ENCODE data around the gene MTR.
A peak's percentile ranks its signal among the peaks of the same experiment; 100 is the strongest.

Gene MTR

DNA sequence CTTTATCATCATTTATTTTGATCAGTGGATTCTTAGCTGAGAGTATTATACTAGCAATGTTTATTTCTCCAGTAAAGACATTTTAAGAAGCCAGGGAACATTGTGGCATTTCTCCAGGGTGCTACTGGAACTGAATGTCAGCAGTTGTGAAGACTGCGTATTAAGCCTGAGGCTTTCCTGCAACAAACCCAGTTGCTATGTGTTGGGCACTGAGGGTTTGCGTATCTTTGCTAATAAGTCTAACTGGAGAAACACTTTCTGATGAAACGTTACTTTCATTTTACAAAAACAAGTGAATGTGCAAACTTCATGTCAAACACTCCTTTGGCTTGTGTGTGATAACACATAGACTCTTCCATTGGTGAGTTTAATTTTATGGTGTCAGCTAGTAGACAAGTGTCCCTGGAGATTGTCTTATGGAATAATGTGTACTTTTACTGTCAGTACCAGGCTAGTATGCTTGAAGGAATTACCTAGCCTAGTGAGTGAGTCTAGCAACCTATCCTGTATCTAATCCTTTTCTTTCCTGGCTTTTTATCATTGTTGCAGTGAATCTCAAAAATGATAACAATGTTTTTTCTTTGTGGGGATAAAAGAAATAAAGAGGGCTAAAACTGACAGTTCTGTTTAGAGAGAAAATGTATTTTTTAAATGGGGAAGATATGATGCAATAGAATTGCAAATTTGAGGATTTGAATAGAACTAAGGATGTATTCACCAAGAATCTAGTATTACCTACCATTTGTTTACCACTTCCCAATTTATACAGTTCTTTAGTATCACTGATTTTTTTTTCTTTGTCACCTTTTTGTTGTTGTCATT is 70.1 kb downstream of the MTR start:
- no peak for DNase-seq (ENCODE audit: low spot score)

- DNase-seq (ENCODE audit: low spot score): no peak
These were observed 70.7 kb downstream of the MTR start for GRCh38 chr1:236865818-236866155.

DNA sequence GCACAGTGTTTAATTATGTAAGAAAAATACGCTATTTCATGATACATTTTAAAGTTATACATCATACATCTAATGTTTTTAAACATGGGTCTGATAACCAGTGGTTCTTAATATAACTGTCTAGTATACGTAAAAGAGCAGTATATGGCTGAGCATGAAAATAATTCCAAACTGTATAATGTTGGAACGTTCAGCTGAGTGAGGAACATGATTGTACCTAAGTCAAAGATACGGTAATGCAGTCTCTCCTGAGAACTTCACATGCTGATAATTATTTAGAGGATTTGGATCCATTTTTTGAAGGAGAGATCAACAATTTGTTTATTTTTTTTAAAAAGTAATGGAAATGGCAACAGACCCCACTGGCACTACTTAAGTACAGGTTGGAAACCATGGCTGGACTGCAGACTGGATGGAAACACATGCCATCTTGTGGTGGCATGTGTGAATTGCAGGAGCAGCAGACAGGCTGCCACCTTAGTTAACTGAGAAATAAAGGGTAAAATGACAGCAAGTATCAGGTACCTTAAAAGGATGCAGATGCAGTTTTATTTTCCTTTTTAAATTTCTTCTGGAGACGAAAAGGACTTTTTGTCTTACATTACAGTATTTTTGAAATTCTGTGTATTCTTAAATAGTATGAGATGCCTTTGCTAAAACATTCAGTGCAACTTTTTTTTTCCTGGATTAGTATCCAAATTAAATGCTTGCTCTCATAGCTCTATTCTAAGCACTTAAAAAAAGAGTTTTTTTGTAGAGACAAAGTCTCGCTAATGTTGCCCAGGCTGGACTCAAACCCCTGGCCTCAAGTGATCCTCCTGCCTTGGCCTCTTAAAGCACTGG is 73.8 kb downstream of the MTR start:
- DNase-seq (ENCODE audit: low spot score): peak; percentile 49

DNA sequence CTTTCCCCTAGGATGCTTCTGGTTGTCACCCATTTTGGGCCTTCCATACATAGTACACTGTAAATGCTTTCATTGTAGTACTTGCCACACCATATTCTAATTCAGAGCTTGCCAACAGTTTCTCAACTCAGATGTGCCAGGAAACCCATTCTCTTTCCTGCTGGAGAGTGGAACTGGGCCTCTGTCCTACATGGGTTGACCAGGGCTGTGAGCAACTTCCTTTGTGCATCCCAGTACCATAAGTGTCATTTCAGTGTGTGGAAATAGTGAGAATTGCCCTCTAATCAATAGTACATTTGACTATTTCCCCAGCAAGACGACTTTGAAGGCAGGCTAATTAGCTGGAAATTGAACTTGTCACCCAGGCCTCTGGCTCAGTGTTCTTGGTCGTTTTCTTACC is 74.8 kb downstream of the MTR start:
- no peak for DNase-seq (ENCODE audit: low spot score)

DNA sequence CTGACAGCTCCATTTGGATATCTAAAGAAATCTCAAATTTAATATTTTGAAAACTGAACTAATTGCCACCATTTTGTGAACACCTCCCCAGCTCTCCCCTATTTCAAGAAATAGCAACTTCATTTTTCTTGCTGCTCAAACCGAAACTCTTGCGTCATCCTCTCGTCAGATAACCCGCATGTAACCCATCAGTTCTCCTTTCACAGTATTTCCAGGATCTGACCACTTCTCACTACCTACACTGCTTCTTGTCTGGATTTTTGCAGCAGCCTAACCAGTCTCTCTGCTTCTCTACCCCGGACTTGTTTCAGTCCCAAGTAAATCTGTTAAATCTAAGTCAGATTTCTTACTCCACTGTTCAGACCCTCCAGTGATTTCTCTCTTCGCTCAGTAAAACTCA is 75.6 kb downstream of the MTR start:
- DNase-seq (ENCODE audit: low spot score): no peak

DNA sequence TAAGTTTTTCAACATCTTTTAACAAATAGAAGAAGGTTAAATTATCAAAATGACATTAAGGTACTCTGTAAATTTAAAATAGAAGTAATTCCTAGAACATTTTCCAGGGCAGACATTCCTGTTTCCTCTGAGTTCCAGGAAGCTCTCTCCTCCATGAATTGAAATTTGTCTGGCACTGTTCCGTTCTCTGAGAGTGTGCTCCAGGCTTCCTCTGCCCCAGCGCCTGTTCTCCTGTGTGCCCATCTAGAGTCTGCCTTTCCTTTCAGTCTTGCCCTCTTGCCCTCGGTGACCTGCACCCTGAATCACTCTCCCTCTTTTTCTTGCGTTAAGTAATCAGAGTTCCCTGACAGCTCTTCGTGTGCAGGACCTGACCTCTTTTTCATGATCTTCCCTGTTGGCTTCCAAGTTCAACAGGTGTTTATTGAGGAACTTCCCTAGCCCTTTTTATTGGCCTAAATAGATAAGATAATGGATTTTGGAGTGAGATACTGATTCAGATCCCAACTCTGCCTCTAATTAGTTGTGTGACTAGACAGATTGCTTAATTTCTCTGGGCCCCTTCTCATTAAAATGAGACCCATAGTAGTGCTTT is 77.1 kb downstream of the MTR start:
- DNase-seq (ENCODE audit: low spot score): no peak

DNA sequence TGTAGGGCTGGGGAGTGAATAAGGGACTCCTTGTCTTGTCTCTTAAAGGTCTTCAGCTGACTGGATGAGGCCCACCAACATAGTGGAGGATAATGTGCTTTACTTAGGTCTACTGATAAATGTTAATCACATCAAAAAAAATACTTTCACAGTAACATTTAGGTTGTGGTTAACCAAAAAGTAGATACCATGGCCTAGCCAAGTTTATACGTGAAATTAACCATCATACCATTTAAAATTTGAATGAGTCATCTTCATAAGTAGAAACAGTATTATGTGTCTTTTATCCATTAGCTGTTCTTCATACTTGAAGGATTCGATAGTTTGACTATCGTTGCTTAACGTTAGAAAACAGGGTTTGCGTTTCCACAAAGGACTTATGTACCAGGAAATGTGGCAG is 80.9 kb downstream of the MTR start:
- no peak for DNase-seq (ENCODE audit: low spot score)

DNA sequence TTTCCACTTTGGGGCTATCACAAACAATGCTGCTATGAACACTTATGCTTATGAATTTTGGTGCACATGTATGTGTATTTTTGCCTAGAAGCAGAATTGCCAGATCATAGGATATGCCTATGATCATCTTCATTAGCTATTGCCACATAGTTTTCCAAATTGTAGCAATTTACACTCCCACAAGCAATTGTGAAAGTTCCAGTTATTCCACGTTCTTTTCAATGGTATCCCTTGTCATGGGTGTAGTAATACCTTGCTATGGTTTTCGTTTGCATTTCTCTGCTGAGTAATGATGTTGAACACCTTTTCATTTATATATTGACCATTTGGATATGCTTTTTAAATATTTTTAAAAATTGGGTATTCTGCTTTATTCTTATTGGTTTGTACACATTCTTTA is 82.6 kb downstream of the MTR start:
- DNase-seq (ENCODE audit: low spot score): no peak

GRCh38 chr1:236880209-236880608 is 85.1 kb downstream of the MTR start:
- no peak for DNase-seq (ENCODE audit: low spot score)

- no peak for DNase-seq (ENCODE audit: low spot score)
These were observed 87.6 kb downstream of the MTR start for GRCh38 chr1:236882678-236883077.

- no peak for DNase-seq (ENCODE audit: low spot score)
These were observed 91.1 kb downstream of the MTR start for GRCh38 chr1:236886199-236886598.

GRCh38 chr1:236887081-236887480 is 92.0 kb downstream of the MTR start:
- DNase-seq (ENCODE audit: low spot score): no peak

DNA sequence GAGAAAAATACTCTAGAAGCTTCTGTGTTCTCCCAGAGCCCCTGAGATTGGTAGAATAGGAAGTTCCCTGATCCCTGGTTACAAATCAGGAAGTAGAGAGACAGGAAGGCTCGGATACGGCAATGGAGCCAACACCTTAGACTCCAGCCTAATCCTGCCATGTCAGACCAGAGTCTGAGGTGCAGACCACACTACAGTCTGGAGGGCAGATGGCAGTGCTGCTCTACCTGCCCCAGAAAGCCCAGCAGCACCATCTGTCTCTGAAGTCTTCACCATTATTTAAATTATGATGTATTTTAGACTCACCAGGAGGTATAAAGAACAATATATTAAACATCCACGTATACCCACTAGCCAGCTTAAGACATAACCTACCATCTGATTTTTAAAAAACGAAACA is 93.0 kb downstream of the MTR start:
- DNase-seq (ENCODE audit: low spot score): no peak

- no peak for DNase-seq (ENCODE audit: low spot score)
These were observed 93.8 kb downstream of the MTR start for GRCh38 chr1:236888903-236889302.

DNA sequence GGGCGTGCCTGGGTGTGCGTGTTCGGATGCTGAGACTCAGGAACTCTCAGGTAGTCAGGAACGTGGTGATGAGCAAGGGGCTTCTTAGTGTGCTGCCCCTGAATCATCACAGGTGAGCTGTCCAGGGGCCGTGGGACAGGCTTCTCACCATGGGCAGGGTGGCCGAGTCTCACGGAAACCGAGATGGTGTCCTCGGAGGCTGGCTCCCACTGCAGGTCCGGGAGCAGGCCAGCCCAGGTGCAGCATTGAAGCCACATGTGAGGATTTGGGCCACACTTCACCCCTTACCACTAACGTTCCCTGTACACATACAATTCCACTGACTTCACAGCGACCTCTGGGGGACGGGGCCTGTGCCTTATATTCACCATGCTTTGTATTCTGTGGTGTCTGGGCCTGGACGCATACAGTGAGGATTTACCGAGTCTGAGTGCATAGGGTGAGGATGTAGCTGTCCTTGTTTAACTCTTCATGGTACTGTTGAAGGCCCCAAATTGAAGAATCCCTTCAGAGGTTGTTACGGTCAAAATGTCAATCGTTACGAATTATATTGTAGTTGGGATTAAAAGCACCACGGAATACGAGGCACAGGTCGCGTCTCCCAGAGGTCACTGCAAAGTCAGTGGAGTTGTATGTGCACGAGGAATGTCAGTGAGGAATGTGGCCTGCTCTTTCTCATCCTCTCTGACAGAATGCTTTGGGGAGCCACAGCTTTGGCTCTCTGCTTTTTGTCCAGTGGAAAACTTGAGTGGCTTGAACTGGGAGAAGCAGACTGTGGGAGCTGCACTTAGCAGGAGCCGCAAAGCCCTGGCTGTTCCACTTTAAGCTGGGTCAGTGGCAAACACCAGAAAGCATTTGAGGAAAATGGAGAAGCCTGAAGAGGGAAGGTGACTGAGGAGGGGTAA is 95.3 kb downstream of the MTR start:
- no peak for DNase-seq (ENCODE audit: low spot score)

DNA sequence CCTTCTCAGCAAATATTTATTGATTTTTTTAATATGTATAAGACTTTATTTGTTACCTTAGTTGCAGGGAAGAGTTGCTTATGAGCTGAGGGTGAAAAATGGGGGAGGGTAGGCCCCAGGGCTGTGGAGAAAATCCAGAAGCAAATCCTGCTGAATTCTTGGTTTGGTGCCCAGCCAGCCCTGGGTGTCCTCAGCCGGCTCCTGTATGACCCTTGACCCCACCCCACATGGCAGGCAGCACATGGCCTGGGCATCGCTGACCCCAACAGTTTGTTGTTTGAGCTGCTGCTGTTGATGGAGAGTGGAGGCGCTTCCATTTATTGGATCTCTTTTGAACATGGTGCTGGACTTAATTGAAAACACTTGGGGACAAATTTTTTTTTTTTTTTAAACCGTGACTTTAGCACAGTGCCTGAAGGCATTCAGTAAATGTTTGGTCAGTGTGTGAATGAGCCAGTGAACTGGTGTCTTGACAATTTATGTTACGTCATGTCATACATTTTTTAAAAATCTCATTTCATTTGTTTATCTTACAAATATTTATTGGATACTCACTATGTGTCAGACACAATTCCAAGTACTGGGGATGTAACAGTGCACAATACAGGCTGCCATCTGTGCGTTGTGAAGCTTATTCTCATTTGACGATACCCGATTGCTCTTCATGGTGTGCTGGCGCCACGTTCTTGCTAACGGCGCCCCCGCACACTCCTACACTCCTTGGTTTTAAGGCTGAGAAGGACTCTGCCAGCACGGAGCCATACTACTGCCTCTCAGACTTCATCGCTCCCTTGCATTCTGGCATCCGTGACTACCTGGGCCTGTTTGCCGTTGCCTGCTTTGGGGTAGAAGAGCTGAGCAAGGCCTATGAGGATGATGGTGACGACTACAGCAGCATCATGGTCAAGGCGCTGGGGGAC is 98.8 kb downstream of the MTR start:
- DNase-seq (ENCODE audit: low spot score): no peak

DNA sequence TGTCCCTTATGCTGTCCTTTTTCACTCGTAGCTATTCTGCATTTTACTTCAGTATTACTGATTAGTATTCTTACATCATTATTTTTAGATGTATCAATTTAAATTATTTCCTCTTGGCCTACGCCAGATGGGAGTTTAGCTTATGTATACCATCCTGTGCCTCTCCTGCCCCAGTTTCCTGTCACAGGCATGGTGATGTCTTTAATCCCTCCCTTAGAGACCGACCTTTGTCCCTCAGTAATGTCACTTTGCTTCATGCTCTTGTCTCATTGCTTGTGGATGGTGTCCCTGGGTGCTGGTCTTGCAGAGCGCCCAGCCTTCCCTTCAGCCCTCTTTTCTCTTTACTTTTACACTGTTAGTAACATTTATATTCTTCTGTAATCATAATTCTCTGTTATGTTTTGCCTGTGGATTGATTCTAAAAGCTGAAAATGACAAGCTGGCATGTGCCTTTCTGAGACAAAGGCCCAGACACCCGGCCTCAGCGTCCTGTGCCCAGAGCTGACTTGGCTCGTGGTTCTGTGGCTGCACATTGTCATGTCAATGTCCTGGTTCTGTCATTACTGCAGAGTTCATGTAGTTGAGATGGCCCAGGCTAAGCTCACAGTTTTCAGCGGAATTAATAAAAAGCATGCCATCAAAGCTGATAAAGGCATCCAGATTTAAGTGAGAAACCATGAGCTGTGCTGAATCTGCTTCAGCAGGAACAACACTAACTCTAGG is 100.7 kb downstream of the MTR start:
- DNase-seq (ENCODE audit: low spot score): no peak

- no peak for DNase-seq (ENCODE audit: low spot score)
These were observed 101.6 kb downstream of the MTR start for GRCh38 chr1:236896716-236897115.

DNA sequence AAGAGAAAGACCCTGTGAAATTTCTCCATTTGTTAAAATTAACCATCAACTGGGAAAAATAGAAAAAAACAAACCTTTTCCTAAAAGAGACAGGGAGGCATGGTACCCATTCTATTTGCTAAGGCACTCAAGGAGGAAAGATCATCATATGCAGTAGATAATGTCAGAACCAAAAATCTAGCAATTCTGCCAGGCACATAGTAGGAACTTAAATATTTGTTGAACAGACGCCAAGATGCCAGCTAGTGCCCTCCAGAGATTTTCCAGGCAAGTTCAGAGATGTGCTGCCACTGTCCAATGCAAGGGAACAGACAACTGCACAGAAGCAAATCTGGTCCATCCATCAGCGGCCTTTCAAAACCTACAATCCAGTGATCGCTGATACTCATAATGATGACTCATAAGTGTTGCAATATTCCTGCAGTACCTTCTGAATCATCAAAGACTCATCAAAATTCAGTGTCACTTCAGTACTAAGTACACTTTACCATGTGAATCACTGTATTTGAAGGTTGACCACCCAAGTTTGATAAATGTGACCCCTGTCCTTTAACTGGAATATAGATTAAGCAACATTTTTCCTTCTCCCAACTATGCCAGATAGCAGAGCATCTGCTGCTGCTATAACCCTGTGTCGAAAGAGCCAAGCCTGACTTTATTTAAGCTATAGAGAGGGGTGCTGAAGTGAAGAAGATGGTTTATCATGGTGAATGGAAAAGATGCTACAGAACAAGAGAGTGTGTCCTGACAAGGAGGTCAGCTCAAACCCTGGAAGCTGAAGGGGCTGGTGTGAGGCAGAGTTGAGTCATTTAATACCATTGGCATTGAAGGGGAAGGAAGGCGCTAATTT is 110.0 kb downstream of the MTR start:
- no peak for DNase-seq (ENCODE audit: low spot score)
